Fibroblast of mammary gland (primary cell): ENCODE measurements around the gene TSPAN16.
"Not testable (repeated sequence)": the region's sequence is repeated elsewhere in the genome, so short reads cannot be mapped to it uniquely, and the experiment has no call there.

ENCODE experiments used
- DNase-seq: peaks from one replicate; pipeline ENCODE4 v3.0.0-alpha.2; 2010; ENCODE audit warnings: low read depth
- H3K4me3 ChIP-seq: 2 replicates; pipeline ENCODE4 v1.5.1; 2011; ENCODE audit warnings: low read depth, mild to moderate bottlenecking, low read length, moderate library complexity; ENCODE audit not compliant: control insufficient read depth
- TF ChIP-seq, protein P1 (sequence below): conservative IDR thresholded peaks from 2 replicates; pipeline ENCODE4 v1.5.1; 2011; ENCODE audit warnings: low read depth, low read length, inconsistent platforms; ENCODE audit not compliant: control insufficient read depth, insufficient read depth

Gene TSPAN16

DNA sequence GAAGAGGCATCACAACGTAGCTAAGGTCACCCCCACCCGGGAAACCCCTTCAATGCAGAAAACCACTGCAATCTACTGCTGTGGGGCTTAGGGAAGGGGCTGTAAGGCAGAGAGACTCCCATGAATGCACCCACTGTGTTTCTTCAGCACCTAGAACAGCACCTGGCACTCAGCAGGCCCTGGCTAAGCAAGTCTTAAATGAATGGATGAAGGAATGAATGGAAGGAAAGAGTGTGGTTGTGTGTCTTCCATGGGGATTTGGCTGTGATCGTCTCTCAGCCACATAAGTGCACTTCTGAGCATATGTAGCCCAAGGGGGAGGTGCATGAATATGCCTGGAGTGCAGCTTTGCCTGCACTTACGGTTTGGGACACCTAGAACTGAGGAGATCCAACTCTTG, 53.2 kb downstream of the TSPAN16 start:
- no peak overlapping the region for H3K4me3 ChIP-seq
- DNase-seq: no peak
- TF ChIP-seq, protein P1, sequence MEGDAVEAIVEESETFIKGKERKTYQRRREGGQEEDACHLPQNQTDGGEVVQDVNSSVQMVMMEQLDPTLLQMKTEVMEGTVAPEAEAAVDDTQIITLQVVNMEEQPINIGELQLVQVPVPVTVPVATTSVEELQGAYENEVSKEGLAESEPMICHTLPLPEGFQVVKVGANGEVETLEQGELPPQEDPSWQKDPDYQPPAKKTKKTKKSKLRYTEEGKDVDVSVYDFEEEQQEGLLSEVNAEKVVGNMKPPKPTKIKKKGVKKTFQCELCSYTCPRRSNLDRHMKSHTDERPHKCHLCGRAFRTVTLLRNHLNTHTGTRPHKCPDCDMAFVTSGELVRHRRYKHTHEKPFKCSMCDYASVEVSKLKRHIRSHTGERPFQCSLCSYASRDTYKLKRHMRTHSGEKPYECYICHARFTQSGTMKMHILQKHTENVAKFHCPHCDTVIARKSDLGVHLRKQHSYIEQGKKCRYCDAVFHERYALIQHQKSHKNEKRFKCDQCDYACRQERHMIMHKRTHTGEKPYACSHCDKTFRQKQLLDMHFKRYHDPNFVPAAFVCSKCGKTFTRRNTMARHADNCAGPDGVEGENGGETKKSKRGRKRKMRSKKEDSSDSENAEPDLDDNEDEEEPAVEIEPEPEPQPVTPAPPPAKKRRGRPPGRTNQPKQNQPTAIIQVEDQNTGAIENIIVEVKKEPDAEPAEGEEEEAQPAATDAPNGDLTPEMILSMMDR: no peak

DNA sequence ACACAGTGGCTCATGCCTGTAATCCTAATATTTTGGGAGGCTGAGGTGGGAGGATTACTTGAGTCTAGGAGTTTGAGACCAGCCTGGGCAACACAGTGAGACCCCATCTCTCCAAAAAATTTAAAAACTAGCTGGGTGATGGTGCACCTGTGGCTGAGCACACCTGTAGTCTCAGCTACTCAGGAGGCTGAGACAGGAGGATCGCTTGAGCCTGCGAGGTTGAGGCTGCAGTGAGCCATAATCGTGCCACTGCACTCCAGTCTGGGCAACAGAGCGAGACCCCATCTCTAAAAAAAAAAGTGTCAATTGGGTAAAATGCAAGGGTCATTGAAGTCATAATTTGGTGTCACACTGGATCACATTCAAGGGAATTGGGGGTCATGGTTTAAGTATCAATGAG, 58.1 kb downstream of the TSPAN16 start:
- not testable (repeated sequence) for H3K4me3 ChIP-seq, DNase-seq

DNA sequence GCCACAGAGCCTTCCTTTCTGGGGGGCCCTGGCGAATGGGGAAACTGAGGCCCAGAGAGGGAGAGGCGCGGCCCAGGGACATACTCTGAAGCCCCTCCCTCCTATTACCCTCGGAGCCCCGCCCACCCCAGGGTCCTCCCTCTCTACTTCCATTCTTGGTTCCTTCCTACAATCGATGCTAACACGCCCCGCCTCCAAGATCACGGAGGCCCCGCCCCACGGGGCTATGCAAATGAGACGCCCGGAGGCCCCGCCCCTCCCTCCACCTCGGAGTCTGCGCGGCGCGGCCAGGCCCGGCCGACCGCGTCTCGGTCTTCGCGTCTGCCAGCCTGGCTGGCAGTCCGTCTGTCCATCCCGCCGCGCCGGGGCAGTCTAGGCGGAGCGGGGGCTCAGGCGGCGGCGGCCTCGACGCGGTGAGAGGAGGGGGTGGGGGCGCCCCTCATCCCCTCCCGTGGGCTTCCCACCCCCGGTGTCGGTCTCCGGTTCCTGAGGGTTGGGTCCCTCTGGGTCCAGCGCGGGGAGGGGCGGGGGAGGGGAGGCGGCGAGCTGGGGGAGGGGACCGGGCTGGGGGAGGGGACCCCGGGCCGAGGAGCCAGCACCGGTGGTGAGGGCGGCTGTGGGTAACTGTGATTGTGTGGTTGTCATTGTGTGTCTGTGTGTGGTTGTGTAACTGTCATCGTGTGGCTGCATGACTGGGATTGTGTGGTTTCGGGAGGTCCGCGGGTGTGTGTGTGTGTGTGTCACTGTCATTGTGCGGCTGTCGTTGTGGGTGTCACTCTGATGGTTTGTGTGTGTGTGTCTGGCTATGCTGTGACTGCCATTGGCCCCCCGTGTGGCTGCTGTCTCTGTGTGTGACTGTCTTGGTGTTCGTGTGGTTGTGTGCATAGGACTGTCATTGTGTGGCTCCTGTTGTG, 59.5 kb downstream of the TSPAN16 start, which contains the start of gene PLPPR2:
PLPPR2 (plus strand) TSS at position 273 of the 914 bp plus-strand sequence. CDS start 2,242 bp downstream, outside the sequence.
- peak within 1 kb of the TSS; percentile 66 for H3K4me3 ChIP-seq
- peak; percentile 78 for DNase-seq
- TF ChIP-seq, protein P1: no peak

DNA sequence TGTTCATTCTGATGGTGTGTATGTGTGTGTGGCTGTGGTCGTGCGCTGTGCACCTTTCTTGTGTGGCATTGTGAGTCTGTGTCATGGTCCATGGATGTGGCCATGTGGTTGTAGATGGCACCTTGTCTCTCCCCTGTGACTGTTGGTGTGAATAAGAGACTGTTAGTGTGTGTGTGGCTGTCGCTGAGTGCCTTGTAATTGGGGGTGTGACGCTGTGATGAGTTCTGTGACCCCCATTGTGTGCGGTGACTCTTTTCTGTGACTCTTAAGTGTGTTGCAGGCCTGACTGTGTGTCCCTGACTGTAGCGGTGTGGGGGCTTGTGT, 60.1 kb downstream of the TSPAN16 start:
- no peak for DNase-seq
- TF ChIP-seq, protein P1: no peak
- peak overlapping the region; percentile 66 for H3K4me3 ChIP-seq

DNA sequence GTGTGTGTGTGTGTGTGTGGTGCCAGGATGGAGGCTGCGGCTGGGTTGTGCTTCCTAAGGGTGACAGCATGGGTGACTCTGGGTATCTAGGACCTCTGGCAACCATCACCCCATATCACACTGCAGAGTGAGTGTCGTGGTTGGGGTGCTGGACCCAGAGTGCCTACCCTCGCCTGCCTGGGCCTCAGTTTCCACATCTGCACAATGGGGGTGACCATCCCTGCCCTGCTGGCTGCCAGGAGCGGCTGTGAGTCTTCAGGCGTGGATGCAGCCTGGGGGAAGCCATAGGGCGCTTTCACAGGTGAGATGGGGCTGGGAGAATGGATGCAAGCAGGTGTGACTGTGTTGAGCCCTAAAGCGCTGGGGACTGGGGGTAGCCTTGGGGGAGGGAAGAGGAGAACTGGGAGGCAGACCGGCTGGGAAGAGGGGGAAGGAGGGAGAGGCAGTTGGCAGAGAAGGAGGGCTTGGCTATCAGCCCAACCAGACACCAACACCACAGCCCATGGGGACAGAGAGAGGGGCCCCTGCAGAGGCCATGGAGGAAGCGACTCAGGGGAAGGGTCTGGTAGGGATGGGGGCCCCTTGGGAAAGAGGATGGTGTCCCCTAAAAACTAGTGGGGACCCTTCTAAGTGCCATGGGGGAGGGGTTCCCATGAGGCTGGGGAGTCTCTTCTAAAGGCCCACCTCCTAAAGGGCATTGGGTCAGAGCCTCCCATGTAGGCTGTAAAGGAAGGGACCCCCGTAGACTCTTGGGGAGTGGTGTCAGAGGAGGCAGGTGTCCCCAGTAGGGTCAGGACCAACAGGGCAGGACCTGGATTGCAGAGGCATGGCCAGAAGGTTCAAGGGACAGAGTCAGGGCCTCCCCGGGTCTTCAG, 61.0 kb downstream of the TSPAN16 start:
- TF ChIP-seq, protein P1: no peak
- H3K4me3 ChIP-seq: no peak overlapping the region
- no peak for DNase-seq

DNA sequence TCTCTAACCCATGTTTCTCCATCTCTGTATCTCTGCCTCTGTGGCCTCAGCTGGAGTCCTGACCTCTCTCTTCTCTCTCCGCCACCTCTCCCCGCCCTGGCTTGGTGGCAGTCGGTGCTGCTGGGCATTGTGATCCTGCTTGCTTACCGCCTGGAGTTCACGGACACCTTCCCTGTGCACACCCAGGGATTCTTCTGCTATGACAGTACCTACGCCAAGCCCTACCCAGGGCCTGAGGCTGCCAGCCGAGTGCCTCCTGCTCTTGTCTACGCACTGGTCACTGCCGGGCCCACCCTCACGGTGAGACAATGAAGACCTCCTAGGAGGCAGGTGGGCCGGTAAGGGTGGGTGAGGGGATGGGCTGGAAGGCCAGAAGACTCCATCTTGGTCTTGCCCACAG, 63.5 kb downstream of the TSPAN16 start:
- TF ChIP-seq, protein P1: no peak
- no peak for DNase-seq
- H3K4me3 ChIP-seq: no peak overlapping the region
